Activated T-cell treated with anti-CD3 and anti-CD28 coated beads, Interleukin-2, amount 50 U/mL, for 1 hour (primary cell): Measurements from ENCODE around the gene CIPC.

Source experiments
- DNase-seq: peaks from one replicate; pipeline ENCODE4 v3.0.0-alpha.2; 2020

The CIPC gene

GRCh38 chr14:77158175-77158881 lies 60.3 kb downstream of the CIPC start:
- DNase-seq: no peak

GRCh38 chr14:77158882-77159255 lies 60.8 kb downstream of the CIPC start:
- DNase-seq: no peak

GRCh38 chr14:77161011-77161410 lies 63.0 kb downstream of the CIPC start:
- DNase-seq: no peak
